Astrocyte (in vitro differentiated cells and primary cell): ENCODE measurements around the gene DYNC1I1.

Experiments used
- EZH2 ChIP-seq: IDR thresholded peaks from 2 replicates; pipeline ENCODE4 v1.6.1; 2012; ENCODE audit warnings: mild to moderate bottlenecking, low read length, inconsistent platforms; ENCODE audit not compliant: insufficient read depth
- TF ChIP-seq, protein P1 (sequence below): IDR thresholded peaks from 2 replicates; pipeline ENCODE4 v1.5.1; 2011; ENCODE audit warnings: low read depth, mild to moderate bottlenecking, inconsistent platforms, low read length, moderate library complexity; ENCODE audit not compliant: insufficient read depth

DNA sequence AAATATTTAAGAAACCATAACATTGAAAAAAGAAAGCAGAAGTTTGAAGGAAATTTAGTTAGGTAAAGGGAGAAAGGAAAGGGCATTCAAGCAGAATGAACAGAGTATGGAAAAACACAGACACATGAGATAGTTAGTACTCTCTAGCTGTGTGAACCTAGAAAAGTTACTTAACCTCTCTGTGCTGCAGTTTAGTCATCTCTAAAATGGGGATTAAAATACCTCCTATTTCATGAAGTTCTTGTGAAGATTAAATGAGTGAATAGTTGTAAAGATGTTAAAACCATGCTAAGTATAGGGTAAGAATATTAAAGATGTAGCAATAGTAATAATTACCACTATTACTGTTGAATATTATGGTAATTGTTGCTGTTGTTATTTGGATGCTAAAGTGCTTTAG, 279.9 kb downstream of the DYNC1I1 start:
- TF ChIP-seq EZH2: no peak
- TF ChIP-seq, protein P1, sequence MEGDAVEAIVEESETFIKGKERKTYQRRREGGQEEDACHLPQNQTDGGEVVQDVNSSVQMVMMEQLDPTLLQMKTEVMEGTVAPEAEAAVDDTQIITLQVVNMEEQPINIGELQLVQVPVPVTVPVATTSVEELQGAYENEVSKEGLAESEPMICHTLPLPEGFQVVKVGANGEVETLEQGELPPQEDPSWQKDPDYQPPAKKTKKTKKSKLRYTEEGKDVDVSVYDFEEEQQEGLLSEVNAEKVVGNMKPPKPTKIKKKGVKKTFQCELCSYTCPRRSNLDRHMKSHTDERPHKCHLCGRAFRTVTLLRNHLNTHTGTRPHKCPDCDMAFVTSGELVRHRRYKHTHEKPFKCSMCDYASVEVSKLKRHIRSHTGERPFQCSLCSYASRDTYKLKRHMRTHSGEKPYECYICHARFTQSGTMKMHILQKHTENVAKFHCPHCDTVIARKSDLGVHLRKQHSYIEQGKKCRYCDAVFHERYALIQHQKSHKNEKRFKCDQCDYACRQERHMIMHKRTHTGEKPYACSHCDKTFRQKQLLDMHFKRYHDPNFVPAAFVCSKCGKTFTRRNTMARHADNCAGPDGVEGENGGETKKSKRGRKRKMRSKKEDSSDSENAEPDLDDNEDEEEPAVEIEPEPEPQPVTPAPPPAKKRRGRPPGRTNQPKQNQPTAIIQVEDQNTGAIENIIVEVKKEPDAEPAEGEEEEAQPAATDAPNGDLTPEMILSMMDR: no peak
